Subcutaneous abdominal adipose tissue (tissue), 5 donors: ENCODE measurements around the gene TANGO2.

ENCODE experiments used
- H3K27ac ChIP-seq: one replicate; pipeline ENCODE4 v1.7.0; 2013; ENCODE audit warnings: low read depth, mild to moderate bottlenecking, inconsistent platforms, low read length, moderate library complexity
- H3K27me3 ChIP-seq, 5 donors: one replicate each; pipeline ENCODE4 v1.7.0; 2013; ENCODE audit warnings: low read length in 5 of 5, inconsistent platforms in 1 of 5; ENCODE audit not compliant: control insufficient read depth in 5 of 5, insufficient read depth in 4 of 5
- H3K36me3 ChIP-seq, 5 donors: one replicate each; pipeline ENCODE4 v1.7.0; 2013; ENCODE audit warnings: low read length in 5 of 5; ENCODE audit not compliant: control insufficient read depth in 5 of 5, insufficient read depth in 5 of 5
- H3K4me1 ChIP-seq, 5 donors: one replicate each; pipeline ENCODE4 v1.7.0; 2013; ENCODE audit warnings: low read length in 5 of 5, mild to moderate bottlenecking in 3 of 5, moderate library complexity in 1 of 5; ENCODE audit not compliant: control insufficient read depth in 5 of 5, insufficient read depth in 5 of 5
- H3K4me3 ChIP-seq, 5 donors: one replicate each; pipeline ENCODE4 v1.7.0; 2013; ENCODE audit warnings: low read length in 5 of 5, low read depth in 1 of 5
- H3K9ac ChIP-seq, 5 donors: one replicate each; pipeline ENCODE4 v1.7.0; 2013; ENCODE audit warnings: low read length in 5 of 5, mild to moderate bottlenecking in 4 of 5, moderate library complexity in 3 of 5
- H3K9me3 ChIP-seq, 5 donors: one replicate each; pipeline ENCODE4 v1.7.0; 2013; ENCODE audit warnings: low read length in 5 of 5; ENCODE audit not compliant: control insufficient read depth in 5 of 5
- donor health status: healthy.
- donor health status: healthy.
- donor health status: healthy.
- donor health status: healthy.
- donor health status: healthy.

Gene TANGO2

DNA sequence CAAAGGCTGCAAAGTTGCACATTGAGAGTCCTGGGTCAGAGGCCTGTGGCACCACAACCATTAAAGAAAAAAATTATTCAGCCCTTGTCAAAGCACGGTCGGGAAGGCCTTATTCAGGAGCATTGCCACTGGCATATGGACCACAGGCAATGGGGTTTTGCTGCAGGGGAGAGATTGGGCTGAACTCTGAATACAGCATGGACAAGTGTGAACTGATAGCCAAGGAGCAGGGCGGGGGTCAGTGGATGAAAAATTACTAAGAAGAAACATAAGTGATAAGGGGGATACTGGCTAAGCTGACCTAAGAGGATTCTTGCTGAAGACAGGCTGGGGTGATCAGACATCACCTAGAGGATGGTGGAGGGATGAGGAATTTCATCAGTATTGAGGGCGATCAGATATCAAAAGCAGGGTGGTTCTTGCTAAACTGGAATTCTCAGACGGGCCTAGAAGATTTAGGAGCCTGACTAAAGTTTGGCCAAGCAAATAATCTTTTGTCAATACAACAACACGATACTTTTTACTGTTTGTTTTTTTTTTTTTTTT is 55.8 kb downstream of the TANGO2 start:
- Histone ChIP-seq H3K4me1 (peaks cover 7 to 20% (median 13%) of the 10 kb centered on the region in 5 donors), H3K36me3 (no peaks in the 10 kb centered on the region), H3K27me3 (no peaks in the 10 kb centered on the region), H3K9ac (no peak overlapping the region), H3K4me3 (no peak overlapping the region), H3K9me3 (no peaks in the 10 kb centered on the region), H3K27ac (no peak overlapping the region)

DNA sequence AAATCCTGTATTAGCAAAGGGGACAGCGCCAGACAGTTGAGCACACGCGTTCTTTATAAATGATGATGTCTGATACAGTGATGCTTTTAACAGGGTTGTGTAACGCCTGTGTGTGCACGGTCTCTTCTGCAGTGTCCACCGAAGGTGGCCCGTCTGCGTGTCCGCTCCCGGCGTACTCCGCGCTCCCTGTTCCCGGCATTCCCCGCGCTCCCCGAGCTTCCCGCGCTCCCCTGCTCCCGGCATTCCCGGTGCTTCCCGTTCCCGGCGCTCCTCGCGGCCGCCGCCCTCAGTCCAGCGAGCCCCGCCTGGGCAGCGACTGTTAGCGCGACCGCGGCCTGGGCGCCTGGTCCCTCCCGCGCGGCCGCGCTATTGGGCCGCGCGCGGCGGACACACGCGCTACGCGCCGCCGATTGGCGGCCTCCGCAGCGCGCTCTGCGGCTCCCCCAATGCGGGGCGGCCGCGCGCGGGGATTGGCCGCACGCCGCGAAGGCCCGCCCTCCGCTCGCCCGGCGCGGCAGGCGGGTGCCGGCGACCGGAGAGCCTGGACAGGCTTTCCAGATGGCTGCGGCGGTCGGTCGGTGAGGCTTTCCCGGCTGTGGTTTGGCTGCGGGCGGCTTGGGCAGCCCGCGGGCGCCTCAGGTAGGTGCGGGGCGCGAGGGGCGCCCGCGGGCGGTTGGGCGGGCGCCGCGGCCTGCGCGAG is 59.0 kb downstream of the TANGO2 start, which contains the start of gene DGCR8:
Gene DGCR8 (plus strand): TSS at position 497 of the 700 bp plus-strand sequence. CDS start 5,723 bp downstream, outside the sequence.
- H3K27me3 ChIP-seq, result no peaks in the 10 kb centered on the region
- H3K9me3 ChIP-seq, result no peaks in the 10 kb centered on the region
- H3K9ac ChIP-seq, result peak within 1 kb of the TSS in 4 of 5 donors; percentile 83 to 97 (median 86)
- H3K4me3 ChIP-seq, result peak within 1 kb of the TSS; percentile 71 to 89 (median 80)
- peaks cover 13 to 51% (median 38%) of the 10 kb centered on the region in 5 donors for H3K4me1 ChIP-seq
- H3K27ac ChIP-seq, result peak within 1 kb of the TSS; percentile 70
- no peaks in the 10 kb centered on the region for H3K36me3 ChIP-seq

DNA sequence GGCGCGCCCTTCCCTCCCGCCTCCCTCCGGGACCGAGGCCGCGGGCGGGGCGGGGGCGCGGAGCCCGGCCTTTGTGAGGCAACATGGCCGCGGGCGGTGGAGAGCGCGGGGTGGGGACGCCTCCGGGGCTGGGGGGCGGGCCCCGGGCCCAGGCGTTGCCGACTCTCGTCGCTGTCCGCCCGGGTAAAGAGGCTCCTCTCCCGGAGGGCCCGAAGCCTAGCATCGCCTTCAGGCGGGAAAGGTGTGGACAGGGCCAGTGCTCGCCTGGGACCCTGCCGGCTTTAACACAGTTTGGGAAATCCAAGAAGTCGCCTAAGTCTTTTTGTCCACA is 59.5 kb downstream of the TANGO2 start:
- Histone ChIP-seq H3K27me3 (no peaks in the 10 kb centered on the region), H3K9ac (peak overlapping the region in 4 of 5 donors; percentile 83 to 97 (median 86)), H3K4me3 (peak overlapping the region; percentile 63 to 89 (median 73)), H3K4me1 (peaks cover 13 to 53% (median 41%) of the 10 kb centered on the region in 5 donors), H3K27ac (peak overlapping the region; percentile 53), H3K9me3 (no peaks in the 10 kb centered on the region), H3K36me3 (no peaks in the 10 kb centered on the region)

DNA sequence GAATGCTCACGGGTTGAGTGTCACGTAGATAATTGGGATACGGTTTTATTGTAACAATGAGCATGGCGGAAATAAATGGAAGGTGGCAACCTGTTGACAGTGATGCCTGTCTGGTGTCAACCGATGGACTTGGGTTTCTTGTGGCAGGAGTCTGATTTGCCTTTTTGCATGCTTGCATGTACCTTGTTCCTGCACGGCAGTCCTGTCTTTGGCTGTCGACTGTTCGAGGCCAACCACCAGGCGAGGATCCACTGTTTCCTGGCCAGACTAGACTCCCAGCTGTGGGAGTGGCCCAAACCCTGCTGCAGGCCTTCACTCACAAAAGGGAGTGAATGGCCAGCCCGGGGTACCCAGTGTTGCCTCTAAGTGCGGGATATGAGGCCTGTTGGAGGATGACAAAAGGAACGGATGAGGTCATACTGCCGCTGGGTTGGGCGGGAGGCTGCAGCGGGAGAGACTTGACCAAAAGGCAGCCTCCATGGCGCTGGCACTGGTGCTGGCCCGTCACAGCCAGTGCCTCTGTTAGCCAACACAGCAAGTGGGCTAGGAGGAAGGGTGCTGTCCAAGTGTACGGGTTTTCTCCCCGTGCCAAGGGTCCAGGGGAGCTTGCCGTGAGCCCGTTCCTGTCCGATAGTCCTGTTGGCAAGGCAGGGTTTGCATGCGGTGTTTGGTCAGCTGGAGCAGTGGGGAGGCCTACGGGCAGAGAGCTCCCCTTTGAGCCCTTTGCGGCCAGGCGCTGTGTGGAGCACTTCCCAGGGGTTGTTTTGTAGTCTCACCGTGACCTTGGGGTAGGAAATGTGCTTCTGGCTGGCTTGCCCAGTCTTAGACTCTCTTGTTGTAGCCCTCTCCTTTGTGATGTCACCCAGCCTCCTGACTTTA is 60.1 kb downstream of the TANGO2 start:
- Histone ChIP-seq H3K4me3 (peak overlapping the region; percentile 63 to 89 (median 73)), H3K36me3 (peaks cover 0 to 5% (median 3%) of the 10 kb centered on the region in 5 donors), H3K4me1 (peaks cover 13 to 53% (median 41%) of the 10 kb centered on the region in 5 donors)

DNA sequence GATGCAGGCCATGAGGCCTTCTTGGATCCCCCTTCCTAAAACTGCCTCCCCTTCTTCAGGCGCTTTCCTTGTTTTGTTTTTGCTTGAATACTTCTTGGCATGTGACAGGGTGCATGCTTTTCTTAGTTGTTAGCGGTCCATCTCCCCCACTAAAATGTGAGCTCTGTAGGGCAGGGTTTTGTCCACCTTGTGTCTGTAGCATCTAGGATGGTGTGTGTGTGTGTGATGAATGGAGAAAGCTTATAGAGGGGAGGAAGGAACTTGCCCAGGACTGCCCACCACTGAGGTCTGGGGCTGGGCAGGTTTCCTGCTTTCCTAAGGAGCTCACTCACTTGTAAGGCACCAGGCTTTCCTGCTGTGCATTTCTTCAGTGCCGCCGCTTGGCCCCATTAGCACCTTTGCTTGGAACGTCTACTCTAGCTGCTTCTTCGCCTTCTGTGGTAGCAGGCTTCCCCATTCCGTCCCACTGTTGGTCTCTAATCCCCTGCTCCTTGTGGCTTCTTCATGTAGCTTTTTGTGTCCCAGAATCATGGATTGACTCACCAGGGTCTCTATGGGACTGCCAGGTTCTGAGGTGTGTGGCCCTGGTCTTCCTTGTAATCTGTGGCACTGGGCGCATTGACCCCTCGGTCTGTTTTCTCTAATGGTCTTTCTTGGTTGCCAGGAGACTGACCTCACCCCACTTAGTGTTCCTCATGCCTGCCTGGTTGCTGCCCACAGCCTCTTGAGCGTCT is 62.4 kb downstream of the TANGO2 start:
- Histone ChIP-seq H3K27ac (no peak overlapping the region), H3K4me3 (no peak overlapping the region), H3K9me3 (no peaks in the 10 kb centered on the region), H3K9ac (peak overlapping the region in 4 of 5 donors; percentile 10 to 58 (median 27)), H3K4me1 (peaks cover 13 to 53% (median 41%) of the 10 kb centered on the region in 5 donors), H3K36me3 (peaks cover 0 to 27% (median 26%) of the 10 kb centered on the region in 5 donors), H3K27me3 (no peaks in the 10 kb centered on the region)

More for the DNA sequence above, 60.1 kb downstream of the TANGO2 start:
- peak overlapping the region; percentile 7 to 97 (median 83) for H3K9ac ChIP-seq
- H3K27me3 ChIP-seq, result no peaks in the 10 kb centered on the region
- peak overlapping the region; percentile 53 for H3K27ac ChIP-seq
- H3K9me3 ChIP-seq, result no peaks in the 10 kb centered on the region

DNA sequence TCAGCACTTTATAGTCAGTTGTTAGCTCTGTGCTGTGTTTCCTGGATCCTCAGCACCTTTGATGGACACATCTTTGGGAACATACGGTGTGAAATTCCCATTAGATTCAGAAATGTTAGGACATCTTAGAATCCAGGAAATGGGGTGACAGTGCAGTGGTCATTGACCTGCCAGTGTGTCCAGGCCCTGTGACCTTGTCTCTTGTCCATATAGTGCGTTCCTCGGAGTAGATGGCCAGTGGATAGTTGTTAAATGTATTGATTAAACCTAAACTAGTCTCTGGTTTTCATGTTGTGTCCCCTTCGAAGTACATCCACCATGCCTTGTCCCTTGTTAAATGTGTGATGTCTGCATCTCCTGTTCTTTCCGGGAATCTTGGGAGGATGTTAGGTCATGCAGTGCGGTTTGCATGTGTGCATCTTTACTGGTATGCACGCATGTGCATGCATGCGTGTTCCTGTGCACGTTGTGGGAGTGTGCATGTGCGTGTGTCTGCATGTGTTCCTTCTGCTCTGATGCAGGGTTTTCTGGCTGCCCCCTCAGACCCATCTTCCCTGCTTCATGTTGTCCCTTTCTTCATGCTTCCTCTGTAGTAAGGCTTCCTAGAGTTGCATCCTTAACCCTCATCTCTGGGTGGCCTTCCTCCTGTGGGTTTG is 63.1 kb downstream of the TANGO2 start:
- no peak overlapping the region for H3K27ac ChIP-seq
- H3K9ac ChIP-seq, result peak overlapping the region in 1 of 5 donors; percentile 33

DNA sequence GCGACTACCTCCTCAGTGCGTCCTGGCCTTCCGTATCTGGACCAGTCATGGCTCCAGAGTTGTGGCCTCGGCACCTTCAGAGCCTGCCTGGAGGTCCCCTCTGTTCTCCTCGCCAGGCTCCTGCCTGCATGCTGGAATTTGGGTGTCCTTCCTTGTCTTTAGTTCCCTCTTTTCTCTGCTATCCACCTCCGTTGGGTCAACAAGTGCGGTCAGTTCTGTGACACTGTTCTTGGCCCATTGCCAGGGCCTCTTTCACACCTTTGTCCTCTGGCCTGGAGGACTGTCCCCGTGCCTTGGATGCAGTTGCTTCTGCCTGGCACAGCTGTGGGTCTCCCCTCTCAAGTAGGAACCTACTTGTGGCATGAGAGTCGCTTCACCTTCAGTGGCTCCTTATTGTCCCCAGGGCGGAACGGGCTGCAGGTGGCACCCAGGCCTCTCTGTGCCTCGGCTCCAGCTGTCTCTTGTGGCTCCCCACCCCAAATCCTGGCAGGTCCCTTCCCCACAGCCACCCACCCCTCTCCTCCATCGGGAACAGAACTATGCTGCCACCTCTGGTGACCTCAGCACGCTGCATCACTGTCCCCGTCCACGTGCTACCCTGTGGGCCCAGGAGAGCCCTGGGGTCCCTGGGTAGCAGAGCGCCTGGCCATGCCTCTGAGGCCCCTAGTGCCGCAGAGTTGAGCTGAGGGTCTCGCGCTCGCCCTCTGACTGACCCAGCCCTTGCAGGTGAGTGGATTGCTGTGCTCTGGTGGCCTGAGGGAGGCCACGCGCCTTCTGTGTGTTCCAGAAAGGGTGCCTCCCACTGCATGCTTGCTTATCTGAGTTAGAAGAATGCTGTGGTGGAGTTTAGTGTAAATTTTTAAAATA is 63.9 kb downstream of the TANGO2 start:
- peaks cover 0 to 42% (median 41%) of the 10 kb centered on the region in 5 donors for H3K36me3 ChIP-seq
- no peak overlapping the region for H3K4me3 ChIP-seq
- H3K9me3 ChIP-seq, result no peaks in the 10 kb centered on the region
- H3K9ac ChIP-seq, result no peak overlapping the region
- H3K4me1 ChIP-seq, result peaks cover 13 to 46% (median 41%) of the 10 kb centered on the region in 5 donors
- no peak overlapping the region for H3K27ac ChIP-seq
- no peaks in the 10 kb centered on the region for H3K27me3 ChIP-seq

More for the DNA sequence above, 63.1 kb downstream of the TANGO2 start:
- no peak overlapping the region for H3K4me3 ChIP-seq
- H3K36me3 ChIP-seq, result peaks cover 0 to 34% (median 33%) of the 10 kb centered on the region in 5 donors
- no peaks in the 10 kb centered on the region for H3K9me3 ChIP-seq
- H3K4me1 ChIP-seq, result peaks cover 13 to 53% (median 41%) of the 10 kb centered on the region in 5 donors
- no peaks in the 10 kb centered on the region for H3K27me3 ChIP-seq

DNA sequence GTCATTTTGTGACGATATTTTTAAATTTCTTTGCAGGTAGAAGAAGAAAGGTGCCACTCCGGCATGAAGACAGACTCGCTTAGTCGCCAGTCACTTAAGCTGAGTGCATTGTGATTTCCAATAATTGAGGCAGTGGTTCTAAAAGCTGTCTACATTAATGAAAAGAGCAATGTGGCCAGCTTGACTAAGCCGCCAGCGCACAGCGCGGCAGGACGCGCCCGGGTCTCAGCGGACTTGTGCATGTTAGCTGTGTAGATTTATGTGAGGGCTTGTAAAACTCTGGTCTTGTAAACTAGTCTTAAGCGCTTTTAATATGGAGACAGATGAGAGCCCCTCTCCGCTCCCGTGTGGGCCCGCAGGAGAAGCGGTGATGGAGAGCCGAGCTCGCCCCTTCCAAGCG is 64.7 kb downstream of the TANGO2 start:
- no peaks in the 10 kb centered on the region for H3K27me3 ChIP-seq
- peaks cover 3 to 51% (median 49%) of the 10 kb centered on the region in 5 donors for H3K36me3 ChIP-seq
- H3K9ac ChIP-seq, result no peak overlapping the region
- no peak overlapping the region for H3K27ac ChIP-seq
- peaks cover 13 to 44% (median 39%) of the 10 kb centered on the region in 5 donors for H3K4me1 ChIP-seq
- H3K9me3 ChIP-seq, result no peaks in the 10 kb centered on the region
- H3K4me3 ChIP-seq, result no peak overlapping the region
